Measurements from ENCODE around the gene PXDN. TPM values are rescaled to one million over a fixed set of nuclear protein-coding genes. Genes with fewer than 3 reads are reported as not detected.
"Not testable (repeated sequence)": the region's sequence is repeated elsewhere in the genome, so short reads cannot be mapped to it uniquely, and the experiment has no call there.

The PXDN gene
- total and polyA plus RNA-seq, 10 of the 15 experiments (the other 5 are each of a cell fraction or from before 2014, with no cell fraction given): 0.12 to 0.69 (median 0.23) TPM; not detected in 5

GRCh38 chr2:1726558-1726957 lies 17.8 kb downstream of the PXDN start:
- in situ Hi-C loops (cut with MboI): no loop called here

GRCh38 chr2:1724351-1724750 lies 20.0 kb downstream of the PXDN start:
- intact Hi-C loops (cut with micrococcal nuclease; ENCODE audit: unreplicated experiment); H3K9me3 ChIP-seq (replicated peaks; ENCODE audit: control insufficient read depth, insufficient read depth, low read length); in situ Hi-C loops (cut with MboI); DNase-seq (ENCODE audit: low read depth, low spot score); H3K4me1 ChIP-seq (ENCODE audit: control insufficient read depth, insufficient read depth, low read length); H3K79me2 ChIP-seq (ENCODE audit: control insufficient read depth, insufficient read depth, low read length); ATAC-seq; H3K36me3 ChIP-seq (ENCODE audit: control insufficient read depth in 2 of 2, insufficient read depth in 2 of 2, low read length in 1 of 2); H3K4me3 ChIP-seq; H3K9ac ChIP-seq (ENCODE audit: control insufficient read depth, insufficient read depth, low read length); CTCF ChIA-PET; RAD21 ChIA-PET (ENCODE audit: unreplicated experiment); H4K20me1 ChIP-seq (ENCODE audit: control insufficient read depth, insufficient read depth); BruUV-seq (replicated peaks); SMC1A ChIA-PET (ENCODE audit: uncharacterized antibody, unreplicated experiment); H3K27ac ChIP-seq (ENCODE audit: control insufficient read depth, insufficient read depth); H2AFZ ChIP-seq (ENCODE audit: control insufficient read depth, low read depth, low read length); POLR2A ChIA-PET; H3K4me2 ChIP-seq (ENCODE audit: control insufficient read depth, insufficient read depth); H3K27me3 ChIP-seq (replicated peaks in 1 of 2; ENCODE audit: control insufficient read depth in 2 of 2, insufficient read depth in 2 of 2, low read length in 1 of 2): not testable (repeated sequence)
- 0% methylated on average over 2 of the region's 2 CpGs for WGBS (ENCODE audit: insufficient coverage, insufficient replicate concordance, low lambda C conversion rate, missing lambda C conversion rate)
- FAIRE-seq: peak; percentile 49

More at GRCh38 chr2:1726558-1726957, 17.8 kb downstream of the PXDN start:
- RAD21 ChIA-PET (ENCODE audit: unreplicated experiment): no interaction called here
- intact Hi-C loops (cut with micrococcal nuclease; ENCODE audit: unreplicated experiment): no loop called here
- 30% methylated on average over 3 of the region's 3 CpGs for WGBS (ENCODE audit: insufficient coverage, insufficient replicate concordance, low lambda C conversion rate, missing lambda C conversion rate)
- no peak for DNase-seq (ENCODE audit: low read depth, low spot score)
- TF ChIP-seq HSF1 (IDR thresholded peaks at IDR 0.05; ENCODE audit: low read depth, low read length): no peak
- Histone ChIP-seq H3K9me3 (replicated peaks; ENCODE audit: control insufficient read depth, insufficient read depth, low read length) (no peaks in the 10 kb centered on the region), H3K36me3 (ENCODE audit: control insufficient read depth in 2 of 2, insufficient read depth in 2 of 2, low read length in 1 of 2) (no peaks in the 10 kb centered on the region), H2AFZ (ENCODE audit: control insufficient read depth, low read depth, low read length) (no peak overlapping the region), H3K4me1 (ENCODE audit: control insufficient read depth, insufficient read depth, low read length) (no peaks in the 10 kb centered on the region), H3K27me3 (replicated peaks in 1 of 2; ENCODE audit: control insufficient read depth in 2 of 2, insufficient read depth in 2 of 2, low read length in 1 of 2) (no peaks in the 10 kb centered on the region), H3K79me2 (ENCODE audit: control insufficient read depth, insufficient read depth, low read length) (no peaks in the 10 kb centered on the region), H3K27ac (ENCODE audit: control insufficient read depth, insufficient read depth) (no peak overlapping the region), H3K4me2 (ENCODE audit: control insufficient read depth, insufficient read depth) (no peak overlapping the region), H3K9ac (ENCODE audit: control insufficient read depth, insufficient read depth, low read length) (no peak overlapping the region), H4K20me1 (ENCODE audit: control insufficient read depth, insufficient read depth) (no peaks in the 10 kb centered on the region), H3K4me3 (no peak overlapping the region)
- POLR2A ChIA-PET: no interaction called here
- SMC1A ChIA-PET (ENCODE audit: uncharacterized antibody, unreplicated experiment): no interaction called here
- ATAC-seq: no peak
- CTCF ChIA-PET: no interaction called here
- no peak for FAIRE-seq
- BruUV-seq (replicated peaks): no TSS peak

Measured in GM12878 (cell line).